Endothelial cell of umbilical vein (primary cell): ENCODE data around the gene MTMR3. TPM values are rescaled to one million over a fixed set of nuclear protein-coding genes. Genes with fewer than 3 reads are reported as not detected.

Experiments used
- BruUV-seq: library from RNA; stranded (reverse); fragments of 400-500 nt; replicated peaks from 2 replicates; lab custom pipeline; 2021; lab: Mats Ljungman, UMichigan
- CTCF ChIA-PET: fragments of 300-600, 350-600 bp; sonication (Branson Sonifier 250); formaldehyde crosslinking; loops from one replicate; lab custom pipeline; 2021; ENCODE audit warnings: antibody characterized with exemption, inconsistent platforms; lab: Charles Lee
- POLR2A ChIA-PET: fragments of 300-600, 350-600 bp; sonication (Branson Sonifier 250); formaldehyde crosslinking; loops from one replicate; lab custom pipeline; 2021; ENCODE audit warnings: antibody characterized with exemption, inconsistent platforms; lab: Charles Lee
- DNase-seq: peaks from one replicate; pipeline ENCODE4 v3.0.0-alpha.2; 2011; ENCODE audit warnings: low read depth, low spot score
- FAIRE-seq: peaks from 2 replicates; lab custom pipeline; 2011; peaks lifted over from hg19 to GRCh38; lab: Jason Lieb, UNC
- H2AFZ ChIP-seq: 2 replicates; pipeline ENCODE4 v1.6.0; 2012; ENCODE audit warnings: low read depth, low read length, control low read depth, inconsistent platforms
- H3K27ac ChIP-seq: 2 replicates; pipeline ENCODE4 v1.5.1; 2011; ENCODE audit warnings: low read depth, mild to moderate bottlenecking, control low read depth, low read length, moderate library complexity; ENCODE audit not compliant: insufficient read depth
- H3K27me3 ChIP-seq, 2 experiments: 2 replicates each; pipeline versions ENCODE4 v1.6.0 to v1.6.1; 2011; ENCODE audit warnings: low read length in 2 of 2, mixed read lengths in 1 of 2; ENCODE audit not compliant: control insufficient read depth in 2 of 2, insufficient read depth in 2 of 2
- H3K36me3 ChIP-seq, 2 experiments: 2 replicates in 1 of 2; 3 replicates in 1 of 2; pipeline ENCODE4 v1.5.1; 2011; ENCODE audit warnings: low read length in 2 of 2, mild to moderate bottlenecking in 1 of 2, moderate library complexity in 1 of 2; ENCODE audit not compliant: control insufficient read depth in 2 of 2, insufficient read depth in 2 of 2; ENCODE audit errors: extremely low read depth in 1 of 2
- H3K4me1 ChIP-seq: 3 replicates; pipeline ENCODE4 v1.5.1; 2011; ENCODE audit warnings: mild to moderate bottlenecking, low read length; ENCODE audit not compliant: control insufficient read depth, insufficient read depth; ENCODE audit errors: extremely low read depth
- H3K4me2 ChIP-seq: 2 replicates; pipeline ENCODE4 v1.6.1; 2011; ENCODE audit warnings: low read length, control low read depth, mixed read lengths; ENCODE audit not compliant: insufficient read depth
- H3K4me3 ChIP-seq, 3 experiments: fragments of 200-600 bp in 1 of 3; sonication (generic), shearing (Covaris generic) in 1 of 3; replicated peaks in 1 of 3; 2 replicates each; pipeline ENCODE4 v1.5.1; 2011 to 2016; ENCODE audit warnings: control low read depth in 3 of 3, low read length in 3 of 3, mild to moderate bottlenecking in 2 of 3, inconsistent platforms in 1 of 3, low read depth in 1 of 3, moderate library complexity in 1 of 3; ENCODE audit not compliant: insufficient read depth in 1 of 3
- H3K79me2 ChIP-seq: 2 replicates; pipeline ENCODE4 v1.6.0; 2012; ENCODE audit warnings: low read length, inconsistent platforms; ENCODE audit not compliant: control insufficient read depth, insufficient read depth
- H3K9ac ChIP-seq: replicated peaks from 2 replicates; pipeline ENCODE3; 2011; ENCODE audit warnings: low read length, control low read depth; ENCODE audit not compliant: insufficient read depth; ENCODE audit errors: extremely low read depth
- H3K9me1 ChIP-seq: replicated peaks from 3 replicates; pipeline ENCODE4 v1.6.0; 2011; ENCODE audit warnings: mild to moderate bottlenecking, low read length; ENCODE audit not compliant: control insufficient read depth, insufficient read depth; ENCODE audit errors: extremely low read depth
- H3K9me3 ChIP-seq: replicated peaks from 2 replicates; pipeline ENCODE4 v1.5.1; 2012; ENCODE audit warnings: low read length, inconsistent platforms; ENCODE audit not compliant: control insufficient read depth, insufficient read depth
- H4K20me1 ChIP-seq: replicated peaks from 2 replicates; pipeline ENCODE3; 2011; ENCODE audit warnings: mild to moderate bottlenecking, low read length; ENCODE audit not compliant: control insufficient read depth, insufficient read depth; ENCODE audit errors: extremely low read depth
- CTCF ChIP-seq, 2 donors: IDR thresholded peaks; 1 replicate in 1 of 2; 2 replicates in 1 of 2; pipeline ENCODE4 v1.5.1; 2011; ENCODE audit warnings: low read length in 2 of 2, mild to moderate bottlenecking in 2 of 2, moderate library complexity in 2 of 2, control low read depth in 1 of 2, inconsistent platforms in 1 of 2, low read depth in 1 of 2; ENCODE audit not compliant: insufficient read depth in 1 of 2; ENCODE audit errors: extremely low read depth in 1 of 2
- EZH2 ChIP-seq: IDR thresholded peaks from 2 replicates; pipeline ENCODE4 v1.6.1; 2012; ENCODE audit warnings: borderline replicate concordance, low read depth, mild to moderate bottlenecking, moderate library complexity, low read length, inconsistent platforms; ENCODE audit not compliant: severe bottlenecking
- FOS ChIP-seq: IDR thresholded peaks from 2 replicates; pipeline ENCODE4 v1.6.1; 2011; ENCODE audit warnings: mild to moderate bottlenecking, low read length, moderate library complexity, borderline replicate concordance; ENCODE audit not compliant: insufficient read depth
- GATA2 ChIP-seq: IDR thresholded peaks from 2 replicates; pipeline ENCODE4 v1.7.0; 2011; ENCODE audit warnings: low read depth, mild to moderate bottlenecking, moderate library complexity, mixed read lengths, low read length; ENCODE audit not compliant: insufficient read length, insufficient read depth
- JUN ChIP-seq: IDR thresholded peaks from 2 replicates; pipeline ENCODE4 v1.6.1; 2011; ENCODE audit warnings: borderline replicate concordance, low read depth; ENCODE audit not compliant: insufficient read length, insufficient read depth
- POLR2A ChIP-seq: IDR thresholded peaks from 2 replicates; pipeline ENCODE4 v1.6.1; 2012; ENCODE audit warnings: low read depth, mild to moderate bottlenecking, control low read depth, low read length
- POLR2AphosphoS5 ChIP-seq: IDR thresholded peaks from 2 replicates; pipeline ENCODE4 v1.6.1; 2012; ENCODE audit warnings: low read depth, mild to moderate bottlenecking, control low read depth, low read length, moderate library complexity; ENCODE audit not compliant: insufficient read depth
- dilution Hi-C: fragments of 300-500 bp; cut with MboI; formaldehyde crosslinking; loops from one replicate; pipeline ENCODE4 v1.15.0; 2019; ENCODE audit warnings: low sequenced_read_pairs; ENCODE audit not compliant: extremely low pct_ligation_motif_present
- intact Hi-C: fragments of 100-400 bp; cut with micrococcal nuclease; formaldehyde crosslinking; loops from one replicate; pipeline ENCODE4 v1.10.0; 2022
- polyA plus RNA-seq, 4 experiments: library from polyadenylated mRNA; depleted of rRNA in 3 of 4; stranded (reverse) in 3 of 4; unstranded in 1 of 4; fragments of >200 nt; gene quantifications; 2 replicates each; pipeline versions ENCODE4 v1.2.1 to v1.2.3, GENCODE V29; 2011 to 2012; ENCODE audit warnings: missing spikeins in 1 of 4
- total RNA-seq: library from RNA; stranded (reverse); gene quantifications from 2 replicates; pipeline ENCODE4 v1.2.3, GENCODE V29; 2021

MTMR3 gene
- total and polyA plus RNA-seq, 2 donors (not counting 3 experiments of a cell fraction or from before 2014, with no cell fraction given) = 30.1 to 36.5 TPM

- DNase-seq (no peak), FAIRE-seq (peak; percentile 40)
- no peaks in the 10 kb centered on the region for H4K20me1 ChIP-seq
- no peak overlapping the region for H3K27ac ChIP-seq
- no peak overlapping the region for H2AFZ ChIP-seq
- intact Hi-C loops (no loop called here), dilution Hi-C loops (no loop called here)
- TF ChIP-seq GATA2 (no peak), POLR2AphosphoS5 (no peak), POLR2A (no peak), FOS (no peak), EZH2 (no peak), CTCF (IDR thresholded peaks at IDR 0.05; ENCODE audit: extremely low read depth in 1 of 2, insufficient read depth in 1 of 2, low read depth in 1 of 2, low read length in 2 of 2) (peak in 1 of 2 donors; percentile 5), JUN (no peak)
- H3K9me1 ChIP-seq = no peaks in the 10 kb centered on the region
- no TSS peak for BruUV-seq
- H3K36me3 ChIP-seq = peaks cover under 1 to 2% of the 10 kb centered on the region in 2 experiments
- H3K79me2 ChIP-seq = no peaks in the 10 kb centered on the region
- H3K27me3 ChIP-seq = no peaks in the 10 kb centered on the region
- H3K9ac ChIP-seq = no peak overlapping the region
- POLR2A ChIA-PET = no interaction called here
- peaks cover 15% of the 10 kb centered on the region for H3K4me1 ChIP-seq
- H3K4me2 ChIP-seq = no peak overlapping the region
- no peaks in the 10 kb centered on the region for H3K9me3 ChIP-seq
- CTCF ChIA-PET = interaction anchor here (1.2 to 1.9 kb wide), 2 partner anchors 12 to 90 kb away, joined by 3 to 5 read pairs; no protein-coding TSS in a partner anchor
- H3K4me3 ChIP-seq = no peak overlapping the region
Measured at GRCh38 chr22:29998627-29999384, 115.8 kb downstream of the MTMR3 start.
